Measurements from ENCODE around the gene GTPBP4. TPM values are rescaled to one million over a fixed set of nuclear protein-coding genes. Genes with fewer than 3 reads are reported as not detected.

Gene GTPBP4
- total RNA-seq, 1 experiment from 2014 or later: 111 TPM

DNA sequence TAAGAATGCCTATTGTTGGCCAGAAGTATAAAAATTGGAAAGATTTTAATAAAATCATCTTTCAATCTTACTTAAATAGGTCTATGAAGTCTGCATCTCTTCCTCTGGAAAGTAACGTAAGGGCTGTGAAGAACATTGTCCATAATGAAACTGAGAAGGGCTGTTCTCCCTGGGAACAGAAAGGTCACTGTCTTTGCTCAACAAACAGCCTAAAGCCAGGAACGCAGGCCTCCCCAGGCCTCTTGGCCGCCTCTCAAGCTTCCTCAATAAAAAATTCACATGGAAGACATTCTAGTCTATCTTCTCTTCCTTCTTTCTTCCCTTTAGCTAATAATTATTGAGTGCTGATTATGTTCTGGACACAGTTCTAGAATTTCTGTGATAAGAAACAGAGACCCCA, 46.5 kb downstream of the GTPBP4 start:
- Histone ChIP-seq H3K79me2 (ENCODE audit: insufficient read depth, low read length) (no peaks in the 10 kb centered on the region), H3K27me3 (ENCODE audit: insufficient read depth, low read length) (no peaks in the 10 kb centered on the region), H3K4me3 (replicated peaks in 1 of 2; ENCODE audit: low read depth in 1 of 2, low read length in 2 of 2) (no peak overlapping the region), H3K36me3 (ENCODE audit: control insufficient read depth in 1 of 2, insufficient read depth in 2 of 2, low read length in 2 of 2) (peaks cover under 1 to 3% of the 10 kb centered on the region in 2 experiments; a peak in 2 of 4 replicates), H3K9me2 (ENCODE audit: insufficient read depth) (no peaks in the 10 kb centered on the region), H2AFZ (ENCODE audit: low read depth, low read length, poor library complexity, severe bottlenecking) (no peak overlapping the region), H3K27ac (ENCODE audit: low read depth, low read length) (no peak overlapping the region), H3K9ac (ENCODE audit: low read length) (no peak overlapping the region), H3K4me2 (ENCODE audit: low read length) (no peak overlapping the region), H3K9me3 (ENCODE audit: control insufficient read depth in 1 of 2, insufficient read depth in 1 of 2, low read depth in 1 of 2, low read length in 2 of 2) (no peaks in the 10 kb centered on the region), H3K4me1 (ENCODE audit: control insufficient read depth in 1 of 2, insufficient read depth in 2 of 2, low read length in 2 of 2) (0 out of 4 replicates have a peak, but pooled peaks cover 0 to 3% of the 10 kb centered on the region in 2 experiments), H4K20me1 (ENCODE audit: insufficient read depth) (no peaks in the 10 kb centered on the region)
- intact Hi-C loops (cut with micrococcal nuclease): no loop called here
- DNase-seq (ENCODE audit: low read depth, low spot score): no peak
- CTCF ChIA-PET: no interaction called here
- RAD21 ChIA-PET (ENCODE audit: low non-redundant PET in 1 of 2, low total read pairs in 2 of 2, uncharacterized antibody in 2 of 2, unreplicated experiment in 2 of 2): no interaction called here
- no TSS peak for BruUV-seq (replicated peaks)
- TF ChIP-seq ELF1 (IDR thresholded peaks at IDR 0.05; ENCODE audit: borderline replicate concordance, low read depth): no peak
- no peak for TF ChIP-seq CBX3 (IDR thresholded peaks at IDR 0.05; ENCODE audit: low read depth)
- TF ChIP-seq, protein P1, sequence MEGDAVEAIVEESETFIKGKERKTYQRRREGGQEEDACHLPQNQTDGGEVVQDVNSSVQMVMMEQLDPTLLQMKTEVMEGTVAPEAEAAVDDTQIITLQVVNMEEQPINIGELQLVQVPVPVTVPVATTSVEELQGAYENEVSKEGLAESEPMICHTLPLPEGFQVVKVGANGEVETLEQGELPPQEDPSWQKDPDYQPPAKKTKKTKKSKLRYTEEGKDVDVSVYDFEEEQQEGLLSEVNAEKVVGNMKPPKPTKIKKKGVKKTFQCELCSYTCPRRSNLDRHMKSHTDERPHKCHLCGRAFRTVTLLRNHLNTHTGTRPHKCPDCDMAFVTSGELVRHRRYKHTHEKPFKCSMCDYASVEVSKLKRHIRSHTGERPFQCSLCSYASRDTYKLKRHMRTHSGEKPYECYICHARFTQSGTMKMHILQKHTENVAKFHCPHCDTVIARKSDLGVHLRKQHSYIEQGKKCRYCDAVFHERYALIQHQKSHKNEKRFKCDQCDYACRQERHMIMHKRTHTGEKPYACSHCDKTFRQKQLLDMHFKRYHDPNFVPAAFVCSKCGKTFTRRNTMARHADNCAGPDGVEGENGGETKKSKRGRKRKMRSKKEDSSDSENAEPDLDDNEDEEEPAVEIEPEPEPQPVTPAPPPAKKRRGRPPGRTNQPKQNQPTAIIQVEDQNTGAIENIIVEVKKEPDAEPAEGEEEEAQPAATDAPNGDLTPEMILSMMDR (IDR thresholded peaks at IDR 0.05 in 2 of 3, conservative IDR thresholded peaks at IDR 0.05 in 1 of 3; ENCODE audit: borderline replicate concordance in 1 of 3, insufficient read depth in 1 of 3, low read depth in 2 of 3, low read length in 2 of 3): no peak
- TF ChIP-seq ZNF274 (IDR thresholded peaks at IDR 0.05; ENCODE audit: low read depth, low read length): no peak
- TF ChIP-seq CEBPB (IDR thresholded peaks at IDR 0.05; ENCODE audit: low read depth): no peak
- no peak for TF ChIP-seq EGR1 (IDR thresholded peaks at IDR 0.05; ENCODE audit: low read depth)
- no peak for TF ChIP-seq YY1 (IDR thresholded peaks at IDR 0.05; ENCODE audit: extremely low read depth, insufficient replicate concordance, low read depth, low read length)
- no peak for TF ChIP-seq JUND (IDR thresholded peaks at IDR 0.05)
- TF ChIP-seq ZFX (IDR thresholded peaks at IDR 0.05): no peak
- no peak for TF ChIP-seq EZH2phosphoT487 (IDR thresholded peaks at IDR 0.05; ENCODE audit: borderline replicate concordance)
- POLR2A ChIA-PET: no interaction called here
- no peak for ATAC-seq
